DMS153 treated with DMSO at 0.1 percent for 48 hours (cell line): ENCODE results near the gene PIP5K1A.
A peak's percentile ranks its signal among the peaks of the same experiment; 100 is the strongest.
"Not testable (repeated sequence)": the region's sequence is repeated elsewhere in the genome, so short reads cannot be mapped to it uniquely, and the experiment has no call there.

Source experiments
- DNase-seq: peaks from one replicate; lab custom pipeline; 2025; ENCODE audit not compliant: unreplicated experiment; lab: John Stamatoyannopoulos, UW

PIP5K1A gene

DNA sequence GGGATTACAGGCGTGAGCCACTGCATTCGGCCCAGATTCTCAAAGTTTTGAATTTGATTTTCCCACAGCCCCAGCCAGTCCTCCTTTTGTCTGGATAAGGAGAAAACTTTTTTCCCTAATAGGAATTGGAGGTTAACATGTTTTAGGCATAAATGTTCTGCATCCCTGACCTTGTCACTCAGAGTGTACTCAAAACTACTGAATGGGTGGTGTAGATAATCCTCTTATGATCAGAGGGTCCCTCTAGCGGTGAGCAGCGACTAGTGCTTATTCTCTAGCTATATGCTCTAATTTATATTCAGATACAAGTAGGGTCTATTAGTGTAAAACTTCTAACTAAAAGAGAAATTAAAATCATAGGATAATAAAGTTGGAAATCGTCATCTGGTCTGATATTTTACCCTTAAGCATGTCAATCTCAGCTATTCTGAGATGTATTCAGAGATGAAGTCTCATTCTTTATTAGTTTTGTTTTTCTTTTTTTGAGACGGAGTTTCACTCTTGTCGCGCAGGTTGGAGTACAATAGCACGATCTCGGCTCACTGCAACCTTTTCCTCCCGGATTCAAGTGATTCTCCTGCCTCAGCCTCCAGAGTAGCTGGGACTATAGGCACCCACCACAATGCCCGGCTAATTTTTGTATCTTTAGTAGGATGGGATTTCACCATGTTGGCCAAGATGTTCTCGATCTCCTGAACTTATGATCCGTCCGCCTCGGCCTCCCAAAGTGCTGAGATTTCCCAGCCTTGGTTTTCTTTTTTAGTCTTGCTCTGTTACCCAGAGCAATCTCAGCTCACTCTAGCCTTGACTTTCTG lies 53.5 kb downstream of the PIP5K1A start:
- DNase-seq: peak; percentile 83

GRCh38 chr1:151254217-151255213 lies 56.2 kb downstream of the PIP5K1A start, which contains the start of gene PSMD4:
PSMD4 (plus strand) TSS chr1:151254734; CDS start chr1:151254783, 49 bp downstream.
- DNase-seq: peak; percentile 98

DNA sequence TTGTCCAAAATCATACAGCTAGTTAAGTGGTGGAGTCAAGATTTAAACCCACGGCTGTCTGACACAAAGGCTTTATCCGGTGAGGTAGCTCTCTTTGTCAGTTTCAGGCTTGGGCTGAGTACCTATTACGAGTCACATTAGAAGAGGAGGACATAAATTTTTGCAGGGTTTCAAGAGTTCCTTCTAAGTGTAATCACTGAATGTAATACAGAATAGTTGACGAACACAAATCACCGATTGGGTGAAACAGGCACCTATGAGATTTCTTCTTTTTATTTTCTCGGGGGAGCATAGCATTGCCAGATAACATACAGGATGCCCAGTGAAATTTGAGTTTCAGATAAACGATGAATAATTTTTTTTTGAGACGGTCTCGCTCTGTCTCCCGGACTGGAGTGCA lies 57.0 kb downstream of the PIP5K1A start:
- DNase-seq: no peak

- no peak for DNase-seq
Observed at GRCh38 chr1:151259351-151259750, 61.0 kb downstream of the PIP5K1A start.

- DNase-seq: no peak
Observed at GRCh38 chr1:151265446-151266236, 67.3 kb downstream of the PIP5K1A start.

DNA sequence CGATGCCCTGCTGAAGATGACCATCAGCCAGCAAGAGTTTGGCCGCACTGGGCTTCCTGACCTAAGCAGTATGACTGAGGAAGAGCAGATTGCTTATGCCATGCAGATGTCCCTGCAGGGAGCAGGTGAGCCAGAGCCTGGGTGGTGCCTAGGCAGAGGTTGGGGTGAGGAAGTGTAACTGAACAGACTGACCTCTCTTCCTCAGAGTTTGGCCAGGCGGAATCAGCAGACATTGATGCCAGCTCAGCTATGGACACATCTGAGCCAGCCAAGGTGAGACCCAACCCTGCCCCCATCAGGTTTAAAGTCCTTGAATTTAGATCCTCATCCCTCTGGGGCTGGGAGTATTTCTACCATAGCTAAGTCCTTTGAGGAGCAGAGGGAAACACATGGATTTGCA lies 68.0 kb downstream of the PIP5K1A start:
- no peak for DNase-seq

DNA sequence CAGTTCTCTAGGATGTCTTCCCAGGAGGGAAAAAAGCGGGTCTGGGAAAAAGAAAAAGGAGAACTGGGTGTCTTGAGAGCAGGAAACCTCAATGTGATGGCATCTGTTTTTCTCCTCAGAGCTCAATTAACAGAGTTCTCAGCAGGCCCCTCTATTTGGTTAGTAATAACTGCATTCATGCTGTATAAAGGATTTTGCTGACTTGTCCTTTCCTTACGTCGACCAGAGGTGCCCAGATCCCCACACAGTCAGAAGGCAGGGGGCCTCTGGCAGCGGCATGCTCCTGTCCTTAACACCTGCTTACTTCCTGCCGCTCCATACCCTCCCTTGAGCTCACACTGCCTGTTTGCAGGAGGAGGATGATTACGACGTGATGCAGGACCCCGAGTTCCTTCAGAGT lies 68.5 kb downstream of the PIP5K1A start:
- no peak for DNase-seq

- no peak for DNase-seq
Observed at GRCh38 chr1:151267760-151268159, 69.4 kb downstream of the PIP5K1A start.

DNA sequence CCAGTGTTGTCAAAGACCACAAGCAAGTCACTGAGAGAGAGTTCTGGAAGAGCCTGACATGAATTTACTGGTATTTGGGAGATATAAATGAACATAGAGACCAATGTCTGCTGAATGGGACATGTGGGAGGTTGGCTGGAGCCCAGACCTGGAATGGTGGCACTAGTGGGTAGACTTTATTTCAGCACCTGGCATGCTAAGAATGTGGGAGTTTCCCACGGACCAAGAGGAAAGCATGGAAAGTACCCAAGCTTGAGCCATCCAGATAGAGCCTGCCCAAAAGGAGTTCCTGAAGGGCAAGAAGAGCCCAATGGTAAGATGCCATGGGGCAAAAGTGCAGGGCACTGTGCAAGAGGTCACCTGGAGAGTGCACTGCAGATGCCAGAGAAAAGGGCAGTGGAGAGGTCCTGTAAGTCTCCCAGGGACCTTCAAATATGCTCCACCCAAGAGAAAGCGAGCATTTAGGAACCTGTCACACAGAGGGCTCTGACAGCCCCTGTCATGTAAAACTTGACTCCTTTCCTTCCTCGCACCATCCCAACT lies 75.6 kb downstream of the PIP5K1A start:
- DNase-seq: no peak

DNA sequence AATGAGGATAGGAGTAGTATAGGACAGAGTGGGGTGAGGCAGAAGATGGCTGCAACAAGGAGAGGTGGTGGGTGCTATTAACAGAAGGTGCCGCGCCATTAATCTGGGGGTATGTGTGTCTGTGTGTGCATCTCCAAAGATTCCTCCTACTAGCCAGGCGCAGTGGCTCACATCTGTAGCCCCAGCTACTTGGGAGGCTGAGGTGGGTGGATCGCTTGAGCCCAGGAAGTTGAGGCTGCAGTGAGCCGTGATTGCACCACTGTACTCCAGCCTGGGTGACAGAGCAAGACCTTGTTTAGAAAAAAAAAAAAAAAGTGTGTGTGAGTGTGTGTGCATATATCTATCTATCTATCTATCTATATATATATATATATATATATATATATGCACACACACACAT lies 77.0 kb downstream of the PIP5K1A start:
- DNase-seq: not testable (repeated sequence)

DNA sequence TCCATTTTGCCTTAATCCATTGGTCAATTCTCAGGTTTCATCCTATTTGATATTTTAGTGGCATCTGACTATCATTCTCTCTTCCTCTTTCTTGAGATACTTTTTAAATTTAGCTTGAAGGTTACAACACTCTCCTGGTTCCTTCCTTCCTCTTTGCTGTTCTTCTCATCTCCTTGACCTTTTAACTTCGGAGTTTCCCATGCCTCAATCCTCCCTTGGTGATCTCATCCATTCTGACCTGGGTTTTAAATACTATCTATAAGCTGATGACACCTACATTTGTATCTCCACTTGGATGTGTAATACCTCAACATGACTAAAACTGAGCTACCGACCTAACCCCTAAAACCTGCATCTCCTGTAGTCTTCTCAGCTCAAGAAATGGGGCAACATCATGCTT lies 78.9 kb downstream of the PIP5K1A start:
- DNase-seq: no peak

DNA sequence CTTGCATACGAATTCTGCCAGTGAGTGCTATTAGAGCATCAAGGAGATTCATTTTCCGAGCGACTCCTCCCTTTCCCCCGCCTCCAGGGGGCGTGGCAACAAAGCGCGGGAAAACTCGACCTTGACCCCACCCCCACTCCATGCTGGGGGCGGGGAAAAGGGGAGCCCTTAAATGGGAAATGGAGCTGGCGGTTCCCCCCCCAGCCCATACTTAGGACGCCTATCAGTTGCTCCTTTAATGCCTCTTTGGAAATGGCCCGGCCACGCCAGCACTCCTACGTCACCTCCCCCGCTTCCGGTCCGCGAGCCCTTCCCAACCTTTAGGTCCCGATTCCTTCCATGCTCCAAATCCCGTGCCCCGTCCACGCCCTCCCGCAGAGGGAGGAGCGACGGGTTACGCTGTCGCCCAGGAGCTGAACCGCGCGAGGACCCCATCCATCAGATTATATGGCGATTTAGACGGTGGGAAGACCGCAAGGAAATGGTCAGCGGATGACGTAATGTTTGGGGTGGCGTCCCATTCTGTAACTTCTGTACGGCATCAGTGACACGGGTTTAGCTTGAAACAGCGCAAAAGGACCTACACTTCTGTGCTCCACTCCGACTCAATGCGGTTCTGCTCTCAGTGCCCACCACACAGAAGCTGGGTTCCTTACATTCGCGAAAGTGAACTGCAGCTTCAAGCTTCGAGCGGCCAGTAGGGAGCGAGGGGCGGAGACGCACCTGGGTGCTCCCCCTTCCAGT lies 83.0 kb downstream of the PIP5K1A start:
- DNase-seq: peak; percentile 99

GRCh38 chr1:151281969-151282882 lies 83.9 kb downstream of the PIP5K1A start, which contains the start of gene ZNF687:
ZNF687 (plus strand) TSS chr1:151282299; CDS start chr1:151286292, 3,993 bp downstream.
- peak; percentile 100 for DNase-seq

DNA sequence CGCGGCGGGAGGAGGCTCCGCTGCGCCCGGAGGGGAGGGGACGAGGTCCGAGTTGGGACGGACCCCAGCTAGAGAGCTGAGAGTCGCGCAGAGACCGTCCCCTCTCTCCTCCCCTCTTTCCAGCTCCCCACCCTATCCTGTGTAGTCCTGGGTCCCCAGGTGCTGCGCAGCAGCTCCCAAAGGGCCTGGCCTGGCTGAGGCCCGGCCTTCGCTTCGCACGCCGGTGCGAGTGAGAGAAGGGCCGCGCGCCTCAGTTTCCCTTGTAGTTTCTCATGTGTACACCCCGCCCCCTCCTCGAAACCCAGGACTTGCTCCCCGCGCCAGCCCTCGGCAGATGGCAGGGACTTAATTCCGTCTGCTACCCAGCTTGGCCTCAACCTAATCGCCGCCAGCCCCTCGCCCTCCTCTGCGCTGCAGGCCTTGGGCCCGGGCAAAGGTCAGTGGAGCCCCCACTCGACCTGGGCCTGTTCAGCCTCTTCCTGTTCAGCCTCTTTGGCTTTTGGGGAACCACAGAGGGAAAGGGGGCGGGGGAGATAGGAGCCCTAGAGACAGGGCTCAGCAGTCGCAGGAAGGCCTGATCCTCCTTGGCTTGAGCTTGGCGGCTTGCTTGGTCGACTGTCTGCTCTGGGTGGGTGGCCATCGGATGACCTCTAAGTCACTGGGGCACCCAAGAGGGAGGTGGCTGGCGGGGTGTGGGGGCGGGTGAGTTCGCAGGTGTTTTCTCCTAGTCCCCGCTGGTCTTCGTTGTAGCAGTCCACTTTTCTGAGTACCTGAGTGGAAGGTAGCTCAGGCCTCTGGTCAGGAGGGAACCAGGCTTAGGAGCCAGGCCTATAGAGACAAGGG lies 84.8 kb downstream of the PIP5K1A start:
- peak; percentile 17 for DNase-seq

- no peak for DNase-seq
Observed at GRCh38 chr1:151284013-151284577, 85.7 kb downstream of the PIP5K1A start.

DNA sequence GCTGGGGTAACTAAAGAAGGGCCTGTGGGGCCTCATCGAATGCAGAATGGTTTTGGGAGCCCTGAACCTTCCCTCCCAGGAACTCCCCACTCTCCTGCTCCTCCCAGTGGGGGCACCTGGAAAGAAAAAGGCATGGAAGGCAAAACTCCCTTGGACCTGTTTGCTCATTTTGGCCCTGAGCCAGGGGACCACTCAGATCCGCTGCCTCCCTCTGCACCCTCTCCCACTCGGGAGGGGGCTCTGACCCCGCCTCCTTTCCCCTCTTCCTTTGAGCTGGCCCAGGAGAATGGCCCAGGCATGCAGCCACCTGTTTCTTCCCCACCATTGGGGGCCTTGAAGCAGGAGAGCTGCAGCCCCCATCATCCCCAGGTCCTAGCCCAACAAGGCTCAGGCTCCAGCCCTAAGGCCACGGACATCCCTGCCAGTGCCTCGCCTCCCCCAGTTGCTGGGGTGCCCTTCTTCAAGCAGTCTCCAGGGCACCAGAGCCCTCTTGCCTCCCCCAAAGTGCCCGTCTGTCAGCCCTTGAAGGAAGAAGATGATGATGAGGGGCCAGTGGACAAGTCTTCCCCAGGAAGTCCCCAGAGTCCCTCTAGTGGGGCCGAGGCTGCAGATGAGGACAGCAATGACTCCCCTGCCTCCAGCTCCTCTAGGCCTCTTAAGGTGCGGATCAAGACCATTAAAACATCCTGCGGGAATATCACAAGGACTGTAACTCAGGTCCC lies 88.4 kb downstream of the PIP5K1A start:
- no peak for DNase-seq

DNA sequence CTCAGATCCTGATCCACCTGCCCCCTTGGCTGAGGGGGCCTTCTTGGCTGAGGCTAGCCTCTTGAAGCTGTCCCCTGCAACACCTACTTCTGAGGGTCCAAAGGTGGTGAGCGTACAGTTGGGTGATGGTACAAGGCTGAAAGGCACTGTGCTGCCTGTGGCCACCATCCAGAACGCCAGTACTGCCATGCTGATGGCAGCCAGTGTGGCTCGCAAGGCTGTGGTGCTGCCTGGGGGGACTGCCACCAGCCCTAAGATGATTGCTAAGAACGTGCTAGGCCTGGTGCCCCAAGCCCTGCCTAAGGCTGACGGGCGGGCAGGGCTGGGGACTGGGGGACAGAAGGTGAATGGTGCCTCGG lies 89.0 kb downstream of the PIP5K1A start:
- DNase-seq: no peak
